A549 (cell line): ENCODE data around the gene SGO1. TPM values are rescaled to one million over a fixed set of nuclear protein-coding genes. Genes with fewer than 3 reads are reported as not detected.

Experiments
- ATAC-seq, 2 experiments: fragments of 200-7000 bp in 1 of 2; fragments of >200 bp in 1 of 2; cut with Nextera tagmentation in 1 of 2; cut with Tn5 transposase in 1 of 2; 3 replicates each; pipeline versions ENCODE4 v1.8.0 to v1.9.1; 2018 to 2020; ENCODE audit warnings: mild to moderate bottlenecking in 1 of 2, moderate library complexity in 1 of 2
- CTCF ChIA-PET: fragments of 300-600 bp; sonication (Branson Sonifier 250); formaldehyde crosslinking; extraction: SDS; loops from one replicate; lab custom pipeline; 2021; ENCODE audit warnings: antibody characterized with exemption, inconsistent platforms; lab: Yijun Ruan, JAX
- POLR2A ChIA-PET: fragments of 350-600 bp; formaldehyde crosslinking; extraction: SDS; loops from one replicate; lab custom pipeline; 2021; ENCODE audit warnings: antibody characterized with exemption, inconsistent platforms; lab: Yijun Ruan, JAX
- DNase-seq, 2 experiments: peaks; one replicate each; pipeline versions ENCODE4 v3.0.0 to v3.0.0-alpha.2; 2011 to 2016; ENCODE audit warnings: low read depth in 1 of 2, low spot score in 1 of 2
- FAIRE-seq: peaks from 2 replicates; lab custom pipeline; 2011; peaks lifted over from hg19 to GRCh38; lab: Jason Lieb, UNC
- H3K27ac ChIP-seq, 2 experiments: fragments of >200 bp; sonication (Bioruptor Twin); formaldehyde crosslinking; 3 replicates each; pipeline ENCODE4 v1.5.1; 2016 to 2017
- H3K4me1 ChIP-seq: fragments of >200 bp; sonication (Bioruptor Twin); formaldehyde crosslinking; 3 replicates; pipeline ENCODE4 v1.6.1; 2016
- H3K4me2 ChIP-seq: fragments of >200 bp; sonication (Bioruptor Twin); formaldehyde crosslinking; 3 replicates; pipeline ENCODE4 v1.6.1; 2016
- H3K4me3 ChIP-seq: fragments of >200 bp; sonication (Bioruptor Twin); formaldehyde crosslinking; 3 replicates; pipeline ENCODE4 v1.5.1; 2016
- H3K9me3 ChIP-seq: fragments of >200 bp; sonication (Bioruptor Twin); formaldehyde crosslinking; 3 replicates; pipeline ENCODE4 v1.6.1; 2016
- ATOH8 ChIP-seq: fragments of 250-450 bp; sonication (Bioruptor Pico); IDR thresholded peaks from 2 replicates; pipeline ENCODE4 v1.5.0; 2020; ENCODE audit warnings: low read depth, mild to moderate bottlenecking, moderate library complexity
- BHLHE40 ChIP-seq: IDR thresholded peaks from 2 replicates; pipeline ENCODE4 v1.6.1; 2012; ENCODE audit warnings: low read depth, low read length, inconsistent platforms
- CBX2 ChIP-seq: fragments of 200-600 bp; sonication (generic); IDR thresholded peaks from 2 replicates; pipeline ENCODE4 v1.6.1; 2016; ENCODE audit warnings: low read depth, mild to moderate bottlenecking, borderline replicate concordance
- CHD2 ChIP-seq: fragments of 150-350 bp; IDR thresholded peaks from 2 replicates; pipeline ENCODE4 v1.6.1; 2014; ENCODE audit warnings: low read length; ENCODE audit not compliant: partially characterized antibody
- EHMT2 ChIP-seq: fragments of 200-600 bp; sonication (generic); IDR thresholded peaks from 2 replicates; pipeline ENCODE4 v1.6.1; 2016; ENCODE audit warnings: antibody characterized with exemption, low read depth, mild to moderate bottlenecking, moderate library complexity
- ELK1 ChIP-seq: fragments of 150-350 bp; IDR thresholded peaks from 2 replicates; pipeline ENCODE4 v1.6.1; 2014; ENCODE audit warnings: low read depth, mild to moderate bottlenecking, low read length
- EP300 ChIP-seq, 2 experiments: fragments of >200 bp; sonication (Bioruptor Twin); formaldehyde crosslinking; IDR thresholded peaks; 2 replicates in 1 of 2; 3 replicates in 1 of 2; pipeline ENCODE4 v1.6.1; 2016 to 2017
- ESRRA ChIP-seq: fragments of 150-350 bp; IDR thresholded peaks from 2 replicates; pipeline ENCODE4 v1.6.1; 2014; ENCODE audit warnings: mild to moderate bottlenecking, low read length, borderline replicate concordance
- FOSB ChIP-seq: fragments of 250-450 bp; sonication (Bioruptor Pico); IDR thresholded peaks from 2 replicates; pipeline ENCODE4 v1.5.0; 2020; ENCODE audit warnings: mild to moderate bottlenecking, moderate library complexity
- FOSL2 ChIP-seq, 2 experiments: fragments of 450-650 bp in 1 of 2; fragments of >200 bp in 1 of 2; sonication (Bioruptor Twin) in 1 of 2; formaldehyde crosslinking; IDR thresholded peaks; 2 replicates each; pipeline versions ENCODE4 v1.5.0 to v1.6.1; 2016 to 2020; ENCODE audit warnings: mild to moderate bottlenecking in 1 of 2, moderate library complexity in 1 of 2
- HOXB13 ChIP-seq: fragments of 250-450 bp; sonication (Bioruptor Pico); IDR thresholded peaks from 2 replicates; pipeline ENCODE4 v1.5.0; 2020; ENCODE audit warnings: low read depth, mild to moderate bottlenecking, moderate library complexity
- HOXB5 ChIP-seq: fragments of 250-450 bp; sonication (Bioruptor Pico); IDR thresholded peaks from 2 replicates; pipeline ENCODE4 v1.5.0; 2020; ENCODE audit warnings: mild to moderate bottlenecking, moderate library complexity
- JUN ChIP-seq, 2 experiments: fragments of >200 bp; sonication (Bioruptor Twin); formaldehyde crosslinking; IDR thresholded peaks; 2 replicates in 1 of 2; 3 replicates in 1 of 2; pipeline ENCODE4 v1.6.1; 2016 to 2017
- KDM1A ChIP-seq: fragments of 200-600 bp; sonication (generic); IDR thresholded peaks from 2 replicates; pipeline ENCODE4 v1.6.1; 2016; ENCODE audit warnings: low read depth, mild to moderate bottlenecking
- KDM5A ChIP-seq: fragments of 200-600 bp; sonication (generic); IDR thresholded peaks from 2 replicates; pipeline ENCODE4 v1.6.1; 2016; ENCODE audit warnings: antibody characterized with exemption, mild to moderate bottlenecking
- NFE2L2 ChIP-seq: fragments of 150-350 bp; conservative IDR thresholded peaks from 2 replicates; pipeline ENCODE4 v1.6.1; 2014; ENCODE audit warnings: low read length
- RAD21 ChIP-seq, 2 experiments: fragments of >200 bp in 1 of 2; sonication (Bioruptor Twin) in 1 of 2; formaldehyde crosslinking in 1 of 2; IDR thresholded peaks in 1 of 2; conservative IDR thresholded peaks in 1 of 2; 2 replicates in 1 of 2; 3 replicates in 1 of 2; pipeline ENCODE4 v1.6.1; 2012 to 2018; ENCODE audit warnings: inconsistent platforms in 1 of 2
- RCOR1 ChIP-seq: fragments of 150-350 bp; IDR thresholded peaks from 2 replicates; pipeline ENCODE4 v1.6.1; 2014; ENCODE audit warnings: antibody characterized with exemption, low read length, low read depth
- RFX5 ChIP-seq: fragments of 450-650 bp; IDR thresholded peaks from 2 replicates; pipeline ENCODE4 v1.7.1; 2014; ENCODE audit warnings: antibody characterized with exemption, mild to moderate bottlenecking, moderate library complexity
- SREBF2 ChIP-seq: fragments of 450-650 bp; IDR thresholded peaks from 2 replicates; pipeline ENCODE4 v1.6.1; 2014; ENCODE audit warnings: mild to moderate bottlenecking, moderate library complexity
- TP53 ChIP-seq: fragments of 250-450 bp; sonication (Bioruptor Pico); IDR thresholded peaks from 2 replicates; pipeline ENCODE4 v1.5.0; 2021; ENCODE audit warnings: mild to moderate bottlenecking, moderate library complexity
- ZC3H11A ChIP-seq: fragments of 450-650 bp; IDR thresholded peaks from 2 replicates; pipeline ENCODE4 v1.6.1; 2014; ENCODE audit warnings: antibody characterized with exemption, mild to moderate bottlenecking
- ZFP36 ChIP-seq: fragments of 450-650 bp; IDR thresholded peaks from 2 replicates; pipeline ENCODE4 v1.6.1; 2014; ENCODE audit warnings: borderline replicate concordance; ENCODE audit not compliant: partially characterized antibody
- ZNF302 ChIP-seq: fragments of 250-450 bp; sonication (Bioruptor Pico); IDR thresholded peaks from 2 replicates; pipeline ENCODE4 v1.9.0; 2021; ENCODE audit warnings: inconsistent platforms, mild to moderate bottlenecking, moderate library complexity
- WGBS: methylation state at CpG from one replicate; pipeline ENCODE4 v1.1.6; 2017; ENCODE audit errors: missing lambda C conversion rate; 5-methylcytosine and 5-hydroxymethylcytosine counted together
- polyA plus RNA-seq, 4 experiments: library from polyadenylated mRNA; depleted of rRNA in 3 of 4; stranded (reverse); fragments of >200 nt; fragmentation: RNase III in 1 of 4; extraction: RNeasy Plus Mini Kit Qiagen cat#74134 plus additional on column Dnase treatment in 1 of 4; gene quantifications; 2 replicates in 3 of 4; 3 replicates in 1 of 4; pipeline ENCODE4 v1.2.3, GENCODE V29; 2011 to 2017
- TF ChIP-seq, protein P1 (sequence below): IDR thresholded peaks from 2 replicates; pipeline ENCODE4 v1.6.1; 2012
- TF ChIP-seq, protein P2 (sequence below): fragments of 250-450 bp; sonication (Bioruptor Pico); IDR thresholded peaks from 2 replicates; pipeline ENCODE4 v1.5.0; 2021; ENCODE audit warnings: mild to moderate bottlenecking, moderate library complexity, borderline replicate concordance

SGO1 gene
- polyA plus RNA-seq, 2 of the 4 experiments (the other 2 are of a cell fraction) = 17.1 to 25.2 TPM

DNA sequence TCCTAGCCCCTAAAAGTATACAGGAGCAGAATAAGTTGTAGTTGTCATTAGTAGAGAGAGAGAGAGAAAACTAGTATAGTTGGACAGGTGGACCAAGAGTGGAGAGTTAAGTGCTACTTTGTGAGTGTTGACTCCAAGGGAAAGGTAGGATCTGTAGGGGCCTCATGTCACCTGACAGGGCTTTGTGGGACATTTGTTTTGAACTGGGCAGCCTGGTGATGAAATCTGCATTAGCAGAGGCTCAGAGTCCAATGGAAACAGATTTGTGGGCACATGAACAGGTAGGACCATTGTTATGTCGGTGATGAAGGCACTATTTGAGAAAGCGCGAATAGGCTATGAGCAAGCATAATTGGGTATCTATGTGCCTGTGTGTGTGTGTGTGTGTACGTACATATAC, 43.5 kb downstream of the SGO1 start:
- CTCF ChIA-PET = no interaction called here

GRCh38 chr3:20141851-20142250, 44.2 kb downstream of the SGO1 start:
- no peak for ATAC-seq
- POLR2A ChIA-PET = no interaction called here
- H3K4me1 ChIP-seq = no peaks in the 10 kb centered on the region
- TF ChIP-seq, protein P1, sequence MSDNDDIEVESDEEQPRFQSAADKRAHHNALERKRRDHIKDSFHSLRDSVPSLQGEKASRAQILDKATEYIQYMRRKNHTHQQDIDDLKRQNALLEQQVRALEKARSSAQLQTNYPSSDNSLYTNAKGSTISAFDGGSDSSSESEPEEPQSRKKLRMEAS = no peak
- TF ChIP-seq EP300 (IDR thresholded peaks at IDR 0.05) (no peak), EHMT2 (no peak), HOXB13 (CRISPR knock-in tag) (no peak), ATOH8 (CRISPR knock-in tag) (no peak), CBX2 (no peak), JUN (IDR thresholded peaks at IDR 0.05) (no peak), FOSB (CRISPR knock-in tag) (no peak), ZC3H11A (no peak)
- no peak for FAIRE-seq
- CTCF ChIA-PET = interaction anchor here (0.7 kb wide), 1 partner anchor 106 kb away, joined by 3 read pairs; no protein-coding TSS in a partner anchor
- DNase-seq = no peak
- H3K4me2 ChIP-seq = no peak overlapping the region
- H3K27ac ChIP-seq = no peak overlapping the region
- no peak overlapping the region for H3K4me3 ChIP-seq
- 93% methylated on average over 7 of the region's 7 CpGs for WGBS
- H3K9me3 ChIP-seq = no peaks in the 10 kb centered on the region

More for the DNA sequence above, 43.5 kb downstream of the SGO1 start:
- no peak for DNase-seq
- 97% methylated on average over 4 of the region's 4 CpGs for WGBS
- Histone ChIP-seq H3K27ac (no peak overlapping the region), H3K9me3 (no peaks in the 10 kb centered on the region), H3K4me1 (no peaks in the 10 kb centered on the region), H3K4me3 (no peak overlapping the region), H3K4me2 (no peak overlapping the region)
- POLR2A ChIA-PET = no interaction called here
- no peak for TF ChIP-seq KDM1A
- no peak for TF ChIP-seq FOSB (CRISPR knock-in tag)
- no peak for TF ChIP-seq RCOR1
- TF ChIP-seq, protein P2, sequence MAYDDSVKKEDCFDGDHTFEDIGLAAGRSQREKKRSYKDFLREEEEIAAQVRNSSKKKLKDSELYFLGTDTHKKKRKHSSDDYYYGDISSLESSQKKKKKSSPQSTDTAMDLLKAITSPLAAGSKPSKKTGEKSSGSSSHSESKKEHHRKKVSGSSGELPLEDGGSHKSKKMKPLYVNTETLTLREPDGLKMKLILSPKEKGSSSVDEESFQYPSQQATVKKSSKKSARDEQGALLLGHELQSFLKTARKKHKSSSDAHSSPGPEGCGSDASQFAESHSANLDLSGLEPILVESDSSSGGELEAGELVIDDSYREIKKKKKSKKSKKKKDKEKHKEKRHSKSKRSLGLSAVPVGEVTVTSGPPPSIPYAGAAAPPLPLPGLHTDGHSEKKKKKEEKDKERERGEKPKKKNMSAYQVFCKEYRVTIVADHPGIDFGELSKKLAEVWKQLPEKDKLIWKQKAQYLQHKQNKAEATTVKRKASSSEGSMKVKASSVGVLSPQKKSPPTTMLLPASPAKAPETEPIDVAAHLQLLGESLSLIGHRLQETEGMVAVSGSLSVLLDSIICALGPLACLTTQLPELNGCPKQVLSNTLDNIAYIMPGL (CRISPR knock-in tag) = no peak
- TF ChIP-seq, all 56 proteins: peak for 0
- FAIRE-seq (no peak), ATAC-seq (no peak)

DNA sequence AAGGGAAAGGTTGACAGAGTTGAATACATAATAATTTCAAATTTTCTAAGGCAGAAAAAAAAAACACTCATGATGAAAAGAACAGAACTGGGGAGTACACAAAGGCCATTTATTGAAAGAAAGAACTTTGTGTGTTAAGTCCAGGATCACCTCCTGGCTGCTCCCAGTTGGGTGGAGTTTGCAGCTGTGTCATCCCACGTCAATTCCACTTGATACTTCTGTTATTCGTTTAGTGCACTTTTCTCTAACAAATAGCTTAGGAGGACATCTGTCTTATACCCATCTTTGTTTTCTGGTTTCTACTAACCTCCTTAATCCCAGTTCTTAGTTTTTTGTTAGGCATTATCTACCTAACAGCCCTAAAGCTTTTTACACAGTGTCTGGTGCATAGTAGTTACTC, 44.7 kb downstream of the SGO1 start:
- no peak overlapping the region for H3K4me2 ChIP-seq
- no peaks in the 10 kb centered on the region for H3K9me3 ChIP-seq
- TF ChIP-seq BHLHE40 (no peak), NFE2L2 (no peak), FOSB (CRISPR knock-in tag) (no peak), RAD21 (conservative IDR thresholded peaks at IDR 0.05 in 1 of 2, IDR thresholded peaks at IDR 0.05 in 1 of 2) (no peak), RFX5 (no peak), ZFP36 (no peak), ELK1 (no peak), TP53 (CRISPR knock-in tag) (no peak), KDM5A (no peak), EHMT2 (no peak), ZC3H11A (no peak), CHD2 (no peak), ESRRA (no peak), SREBF2 (no peak), ZNF302 (no peak), KDM1A (no peak), JUN (IDR thresholded peaks at IDR 0.05) (no peak), FOSL2 (IDR thresholded peaks at IDR 0.05) (no peak), FOSL2 (CRISPR knock-in tag; IDR thresholded peaks at IDR 0.05) (no peak), HOXB5 (CRISPR knock-in tag) (no peak)
- no peak overlapping the region for H3K4me3 ChIP-seq
- ATAC-seq (no peak), DNase-seq (no peak), FAIRE-seq (no peak)
- no peak overlapping the region for H3K27ac ChIP-seq
- no peaks in the 10 kb centered on the region for H3K4me1 ChIP-seq
- 72% methylated on average over 2 of the region's 2 CpGs for WGBS
- CTCF ChIA-PET = interaction anchor here (0.7 kb wide), 1 partner anchor 106 kb away, joined by 3 read pairs; no protein-coding TSS in a partner anchor
- POLR2A ChIA-PET = no interaction called here
